ENCODE results near the gene GATC.

GATC gene

DNA sequence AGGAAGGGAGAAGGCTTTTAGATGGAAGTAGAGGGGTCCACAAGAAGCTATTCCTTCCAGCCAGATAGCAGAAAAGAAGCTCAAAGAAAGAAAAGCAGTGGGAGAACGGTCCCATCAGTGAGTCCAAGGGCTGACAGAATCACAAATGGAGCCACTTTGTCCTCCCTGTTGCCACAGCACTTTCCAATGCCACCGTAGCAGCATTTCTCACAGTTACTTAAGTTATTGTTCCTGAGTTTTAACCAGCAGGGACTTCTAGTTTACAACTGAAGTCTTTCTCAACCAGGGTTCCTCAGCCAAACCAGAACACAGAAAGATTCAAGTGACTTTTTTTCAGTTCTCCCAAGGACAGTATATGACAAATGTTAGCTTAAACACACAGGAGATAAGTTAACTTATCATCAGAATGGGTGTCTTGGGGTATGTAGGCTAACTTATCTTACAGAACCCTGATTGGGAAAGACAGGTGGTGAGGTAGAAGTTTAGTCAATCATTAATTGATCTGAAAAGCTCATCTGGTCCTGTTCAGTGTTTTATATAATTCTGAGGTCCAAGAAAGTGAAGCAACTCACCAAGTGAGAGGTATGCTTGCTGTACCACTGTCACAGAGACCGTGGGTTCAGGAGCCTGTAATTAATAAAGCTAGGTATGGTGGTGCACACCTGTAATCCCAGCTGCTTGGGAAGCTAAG is 7.0 kb downstream of the GATC start:
- no peak overlapping the region for H3K27ac ChIP-seq (replicated peaks; ENCODE audit: low read length)
- H2BK120ac ChIP-seq (ENCODE audit: low read depth, low read length) = no peak overlapping the region
- peaks cover 19 to 85% of the 10 kb centered on the region in 2 donors for H3K36me3 ChIP-seq (replicated peaks in 1 of 2; ENCODE audit: control insufficient read depth in 2 of 2, insufficient read depth in 2 of 2, low read length in 2 of 2)

DNA sequence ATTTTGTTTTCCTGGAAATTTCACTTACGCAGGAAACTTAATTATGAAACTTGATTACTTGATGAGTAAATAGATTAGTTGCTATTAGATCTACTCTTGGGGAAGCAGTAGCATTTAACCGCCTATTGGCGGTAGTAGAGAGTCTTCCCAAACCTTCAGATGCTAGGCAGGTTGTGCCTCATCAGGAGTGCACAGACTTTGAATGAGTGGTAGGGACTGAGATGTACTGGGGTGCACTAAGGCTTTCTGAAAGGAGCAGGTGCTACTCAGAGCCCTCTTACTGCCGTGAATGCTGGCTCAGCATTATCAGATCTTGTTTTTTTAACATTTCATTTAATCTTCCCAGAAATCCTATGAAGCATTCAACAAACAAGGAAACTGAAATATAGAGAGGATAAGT is 7.7 kb downstream of the GATC start:
- Histone ChIP-seq H3K9ac (ENCODE audit: low read depth, low read length, poor library complexity) (no peak overlapping the region), H4K8ac (ENCODE audit: low read depth, low read length) (no peak overlapping the region), H3K27me3 (ENCODE audit: control insufficient read depth in 3 of 3, insufficient read depth in 3 of 3, low read depth in 1 of 3, low read length in 3 of 3) (no peaks in the 10 kb centered on the region), H3K36me3 (replicated peaks in 1 of 2; ENCODE audit: control insufficient read depth in 2 of 2, insufficient read depth in 2 of 2, low read length in 2 of 2) (peaks cover 21 to 89% of the 10 kb centered on the region in 2 donors), H3K9me3 (replicated peaks in 1 of 2; ENCODE audit: control insufficient read depth in 2 of 2, insufficient read depth in 1 of 2, low read depth in 1 of 2, low read length in 2 of 2) (no peaks in the 10 kb centered on the region), H3K14ac (ENCODE audit: low read length) (no peak overlapping the region), H3K18ac (ENCODE audit: low read length) (no peak overlapping the region), H4K91ac (ENCODE audit: low read depth, low read length, poor library complexity) (no peak overlapping the region), H3K79me1 (ENCODE audit: low read depth, low read length) (no peaks in the 10 kb centered on the region), H2BK12ac (ENCODE audit: low read length) (no peak overlapping the region), H2BK120ac (ENCODE audit: low read depth, low read length) (no peak overlapping the region), H3K27ac (replicated peaks; ENCODE audit: low read length) (no peak overlapping the region), H3K4me1 (ENCODE audit: control insufficient read depth in 2 of 2, insufficient read depth in 1 of 2, low read depth in 1 of 2, low read length in 2 of 2) (no peaks in the 10 kb centered on the region), H2BK15ac (ENCODE audit: low read length) (no peak overlapping the region), H3K4ac (ENCODE audit: low read length) (no peak overlapping the region), H2BK5ac (ENCODE audit: low read length) (no peak overlapping the region), H3K23ac (ENCODE audit: low read depth, low read length, poor library complexity) (no peak overlapping the region), H2AK5ac (ENCODE audit: low read depth, low read length) (no peak overlapping the region), H3K4me2 (ENCODE audit: insufficient read depth, low read length, poor library complexity, severe bottlenecking) (no peak overlapping the region), H3K4me3 (ENCODE audit: low read length in 2 of 2) (no peak overlapping the region), H2AFZ (ENCODE audit: low read length) (no peak overlapping the region)
- DNase-seq (ENCODE audit: low spot score) = no peak
- no CpG with 5 or more reads among the region's 4 CpGs for WGBS, 2 donors (ENCODE audit: extremely low coverage in 2 of 2, insufficient read length in 2 of 2, insufficient replicate concordance in 1 of 2)

More for the DNA sequence above, 7.0 kb downstream of the GATC start:
- Histone ChIP-seq H3K14ac (ENCODE audit: low read length) (no peak overlapping the region), H2BK15ac (ENCODE audit: low read length) (no peak overlapping the region), H3K79me1 (ENCODE audit: low read depth, low read length) (no peaks in the 10 kb centered on the region), H4K91ac (ENCODE audit: low read depth, low read length, poor library complexity) (no peak overlapping the region), H3K9me3 (replicated peaks in 1 of 2; ENCODE audit: control insufficient read depth in 2 of 2, insufficient read depth in 1 of 2, low read depth in 1 of 2, low read length in 2 of 2) (no peaks in the 10 kb centered on the region), H3K27me3 (ENCODE audit: control insufficient read depth in 3 of 3, insufficient read depth in 3 of 3, low read depth in 1 of 3, low read length in 3 of 3) (no peaks in the 10 kb centered on the region), H3K18ac (ENCODE audit: low read length) (no peak overlapping the region), H4K8ac (ENCODE audit: low read depth, low read length) (no peak overlapping the region), H2AFZ (ENCODE audit: low read length) (no peak overlapping the region), H2BK12ac (ENCODE audit: low read length) (no peak overlapping the region), H3K4ac (ENCODE audit: low read length) (no peak overlapping the region), H3K4me1 (ENCODE audit: control insufficient read depth in 2 of 2, insufficient read depth in 1 of 2, low read depth in 1 of 2, low read length in 2 of 2) (no peaks in the 10 kb centered on the region), H2BK5ac (ENCODE audit: low read length) (no peak overlapping the region), H3K23ac (ENCODE audit: low read depth, low read length, poor library complexity) (no peak overlapping the region), H3K4me2 (ENCODE audit: insufficient read depth, low read length, poor library complexity, severe bottlenecking) (no peak overlapping the region), H3K4me3 (ENCODE audit: low read length in 2 of 2) (no peak overlapping the region), H2AK5ac (ENCODE audit: low read depth, low read length) (no peak overlapping the region), H3K9ac (ENCODE audit: low read depth, low read length, poor library complexity) (no peak overlapping the region)
- no peak for DNase-seq (ENCODE audit: low spot score)
- no CpG with 5 or more reads among the region's 3 CpGs for WGBS, 2 donors (ENCODE audit: extremely low coverage in 2 of 2, insufficient read length in 2 of 2, insufficient replicate concordance in 1 of 2)

DNA sequence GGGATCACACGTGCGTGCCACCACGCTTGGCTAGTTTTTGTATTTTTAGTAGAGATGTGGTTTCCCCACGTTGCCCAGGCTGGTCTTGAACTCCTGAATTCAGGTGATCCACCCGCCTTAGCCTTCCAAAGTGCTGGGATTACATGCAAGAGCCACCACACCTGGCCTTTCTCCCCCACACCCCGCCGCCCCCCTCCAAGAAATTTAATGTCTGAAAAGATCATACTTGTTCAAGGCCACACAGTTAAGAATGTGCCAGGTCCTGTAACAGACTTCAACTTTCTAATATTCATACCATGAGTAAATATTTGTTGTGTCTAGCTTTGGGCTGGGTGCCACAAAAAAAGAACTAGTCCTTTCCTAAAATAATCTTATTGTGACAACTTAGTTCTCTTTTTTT is 9.1 kb downstream of the GATC start:
- H2AFZ ChIP-seq (ENCODE audit: low read length) = no peak overlapping the region
- no peak overlapping the region for H3K14ac ChIP-seq (ENCODE audit: low read length)
- H2BK12ac ChIP-seq (ENCODE audit: low read length) = no peak overlapping the region
- no CpG with 5 or more reads among the region's 7 CpGs for WGBS, 2 donors (ENCODE audit: extremely low coverage in 2 of 2, insufficient read length in 2 of 2, insufficient replicate concordance in 1 of 2)
- no peak overlapping the region for H3K18ac ChIP-seq (ENCODE audit: low read length)
- H2BK5ac ChIP-seq (ENCODE audit: low read length) = no peak overlapping the region
- H2BK15ac ChIP-seq (ENCODE audit: low read length) = no peak overlapping the region
- no peak overlapping the region for H4K8ac ChIP-seq (ENCODE audit: low read depth, low read length)
- no peak for DNase-seq (ENCODE audit: low spot score)
- no peak overlapping the region for H4K91ac ChIP-seq (ENCODE audit: low read depth, low read length, poor library complexity)
- no peaks in the 10 kb centered on the region for H3K4me1 ChIP-seq (ENCODE audit: control insufficient read depth in 2 of 2, insufficient read depth in 1 of 2, low read depth in 1 of 2, low read length in 2 of 2)
- no peak overlapping the region for H3K4me2 ChIP-seq (ENCODE audit: insufficient read depth, low read length, poor library complexity, severe bottlenecking)
- H2AK5ac ChIP-seq (ENCODE audit: low read depth, low read length) = no peak overlapping the region
- H3K23ac ChIP-seq (ENCODE audit: low read depth, low read length, poor library complexity) = no peak overlapping the region
- H3K9me3 ChIP-seq (replicated peaks in 1 of 2; ENCODE audit: control insufficient read depth in 2 of 2, insufficient read depth in 1 of 2, low read depth in 1 of 2, low read length in 2 of 2) = no peaks in the 10 kb centered on the region
- no peaks in the 10 kb centered on the region for H3K79me1 ChIP-seq (ENCODE audit: low read depth, low read length)
- peaks cover 30 to 89% of the 10 kb centered on the region in 2 donors for H3K36me3 ChIP-seq (replicated peaks in 1 of 2; ENCODE audit: control insufficient read depth in 2 of 2, insufficient read depth in 2 of 2, low read length in 2 of 2)
- H3K27me3 ChIP-seq (ENCODE audit: control insufficient read depth in 3 of 3, insufficient read depth in 3 of 3, low read depth in 1 of 3, low read length in 3 of 3) = no peaks in the 10 kb centered on the region
- H3K4me3 ChIP-seq (ENCODE audit: low read length in 2 of 2) = no peak overlapping the region
- no peak overlapping the region for H2BK120ac ChIP-seq (ENCODE audit: low read depth, low read length)
- no peak overlapping the region for H3K4ac ChIP-seq (ENCODE audit: low read length)
- no peak overlapping the region for H3K27ac ChIP-seq (replicated peaks; ENCODE audit: low read length)
- H3K9ac ChIP-seq (ENCODE audit: low read depth, low read length, poor library complexity) = no peak overlapping the region

DNA sequence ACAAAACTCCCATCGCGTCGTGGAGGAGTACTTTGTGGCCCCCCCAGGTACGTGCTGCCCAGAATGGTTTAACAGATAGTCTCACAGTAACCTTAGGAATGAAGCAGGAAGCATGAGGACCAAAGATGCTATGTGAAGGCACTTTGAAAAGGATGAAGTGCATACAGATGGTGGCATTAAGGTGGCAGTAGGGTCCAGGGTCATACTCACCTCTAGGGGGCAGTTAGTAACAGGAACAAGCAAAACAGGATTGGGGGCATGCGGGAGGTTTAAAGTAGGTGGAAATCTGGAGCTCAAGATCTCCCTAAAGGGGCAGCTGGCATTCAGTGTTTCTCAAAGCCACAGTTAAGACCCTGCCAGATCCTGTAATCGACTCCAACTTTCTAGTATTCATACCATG is 10.9 kb downstream of the GATC start:
- Histone ChIP-seq H3K36me3 (replicated peaks in 1 of 2; ENCODE audit: control insufficient read depth in 2 of 2, insufficient read depth in 2 of 2, low read length in 2 of 2) (peaks cover 33 to 95% of the 10 kb centered on the region in 2 donors), H3K27ac (replicated peaks; ENCODE audit: low read length) (no peak overlapping the region), H2BK120ac (ENCODE audit: low read depth, low read length) (no peak overlapping the region), H2BK12ac (ENCODE audit: low read length) (no peak overlapping the region), H3K14ac (ENCODE audit: low read length) (no peak overlapping the region), H3K9me3 (replicated peaks in 1 of 2; ENCODE audit: control insufficient read depth in 2 of 2, insufficient read depth in 1 of 2, low read depth in 1 of 2, low read length in 2 of 2) (no peaks in the 10 kb centered on the region), H3K4me1 (ENCODE audit: control insufficient read depth in 2 of 2, insufficient read depth in 1 of 2, low read depth in 1 of 2, low read length in 2 of 2) (no peaks in the 10 kb centered on the region), H3K23ac (ENCODE audit: low read depth, low read length, poor library complexity) (no peak overlapping the region), H2AFZ (ENCODE audit: low read length) (no peak overlapping the region), H3K4me3 (ENCODE audit: low read length in 2 of 2) (no peak overlapping the region), H3K4ac (ENCODE audit: low read length) (no peak overlapping the region), H4K91ac (ENCODE audit: low read depth, low read length, poor library complexity) (no peak overlapping the region), H3K79me1 (ENCODE audit: low read depth, low read length) (no peaks in the 10 kb centered on the region), H3K4me2 (ENCODE audit: insufficient read depth, low read length, poor library complexity, severe bottlenecking) (no peak overlapping the region), H2BK15ac (ENCODE audit: low read length) (no peak overlapping the region), H2AK5ac (ENCODE audit: low read depth, low read length) (no peak overlapping the region), H3K9ac (ENCODE audit: low read depth, low read length, poor library complexity) (no peak overlapping the region), H3K18ac (ENCODE audit: low read length) (no peak overlapping the region), H4K8ac (ENCODE audit: low read depth, low read length) (no peak overlapping the region), H2BK5ac (ENCODE audit: low read length) (no peak overlapping the region), H3K27me3 (ENCODE audit: control insufficient read depth in 3 of 3, insufficient read depth in 3 of 3, low read depth in 1 of 3, low read length in 3 of 3) (no peaks in the 10 kb centered on the region)
- no CpG with 5 or more reads among the region's 6 CpGs for WGBS, 2 donors (ENCODE audit: extremely low coverage in 2 of 2, insufficient read length in 2 of 2, insufficient replicate concordance in 1 of 2)
- no peak for DNase-seq (ENCODE audit: low spot score)
